Natural killer cell (primary cell): Measurements from ENCODE around the gene DNAH11. TPM values are rescaled to one million over a fixed set of nuclear protein-coding genes. Genes with fewer than 3 reads are reported as not detected.

Experiments
- ATAC-seq, 3 donors: fragments of 150-1000 bp in 2 of 3; fragments of 200-7000 bp in 1 of 3; cut with Tn5 transposase; 1 replicate in 1 of 3; 2 replicates in 2 of 3; pipeline ENCODE4 v1.10.0; 2021; ENCODE audit warnings: mild to moderate bottlenecking in 2 of 3, moderate library complexity in 2 of 3
- DNase-seq, 2 donors: peaks; one replicate each; pipeline versions ENCODE4 v3.0.0 to v3.0.0-alpha.2; 2013 to 2021; ENCODE audit warnings: mixed read lengths in 1 of 2
- H3K27ac ChIP-seq: one replicate; pipeline ENCODE4 v1.5.1; 2013; ENCODE audit warnings: mild to moderate bottlenecking, low read length
- H3K27me3 ChIP-seq: one replicate; pipeline ENCODE4 v1.6.1; 2013; ENCODE audit warnings: low read length; ENCODE audit not compliant: control insufficient read depth, insufficient read depth
- H3K36me3 ChIP-seq: one replicate; pipeline ENCODE4 v1.6.1; 2013; ENCODE audit warnings: low read length; ENCODE audit not compliant: control insufficient read depth, insufficient read depth
- H3K4me1 ChIP-seq: one replicate; pipeline ENCODE4 v1.6.1; 2013; ENCODE audit warnings: low read length; ENCODE audit not compliant: control insufficient read depth, insufficient read depth
- H3K4me3 ChIP-seq: one replicate; pipeline ENCODE4 v1.5.1; 2013; ENCODE audit warnings: low read length
- H3K9me3 ChIP-seq: one replicate; pipeline ENCODE4 v1.6.1; 2013; ENCODE audit warnings: low read length; ENCODE audit not compliant: control insufficient read depth, insufficient read depth
- H3K27ac Mint-ChIP-seq, 2 donors: one replicate each; pipeline ENCODE4 v1.8.0; 2022; ENCODE audit warnings: mild to moderate bottlenecking in 2 of 2, mixed read lengths in 2 of 2, moderate library complexity in 1 of 2
- H3K27me3 Mint-ChIP-seq, 2 donors: one replicate each; pipeline ENCODE4 v1.8.0; 2022; ENCODE audit warnings: low read depth in 2 of 2, mixed read lengths in 2 of 2
- H3K36me3 Mint-ChIP-seq: one replicate; pipeline ENCODE4 v1.8.0; 2022; ENCODE audit warnings: mixed read lengths
- H3K4me1 Mint-ChIP-seq, 2 donors: one replicate each; pipeline ENCODE4 v1.8.0; 2022; ENCODE audit warnings: mixed read lengths in 2 of 2
- H3K4me3 Mint-ChIP-seq: one replicate; pipeline ENCODE4 v1.8.0; 2022; ENCODE audit warnings: mild to moderate bottlenecking, moderate library complexity, mixed read lengths
- H3K9me3 Mint-ChIP-seq, 2 donors: one replicate each; pipeline ENCODE4 v1.8.0; 2022; ENCODE audit warnings: mixed read lengths in 2 of 2
- WGBS: methylation state at CpG from one replicate; pipeline ENCODE4 v1.1.7; 2013; ENCODE audit warnings: missing lambda C conversion rate; ENCODE audit not compliant: insufficient coverage; 5-methylcytosine and 5-hydroxymethylcytosine counted together
- intact Hi-C: fragments of 100-400 bp; cut with micrococcal nuclease; formaldehyde crosslinking; loops from one replicate; pipeline ENCODE4 v1.14.2; 2022
- total RNA-seq, 4 donors: library from RNA; stranded (reverse); fragments of 120-200 nt in 1 of 4; gene quantifications; one replicate each; pipeline versions ENCODE4 v1.2.3 to v1.2.4, GENCODE V29; 2013 to 2022
- TF ChIP-seq, protein P1 (sequence below): fragments of 200-600 bp; IDR thresholded peaks from one replicate; pipeline ENCODE4 v1.8.0; 2022; ENCODE audit warnings: antibody characterized with exemption

Gene DNAH11
- total RNA-seq, 3 donors from 2014 or later (not counting 1 experiment from before 2014, with no cell fraction given), result 0.09 to 0.48 (median 0.39) TPM

DNA sequence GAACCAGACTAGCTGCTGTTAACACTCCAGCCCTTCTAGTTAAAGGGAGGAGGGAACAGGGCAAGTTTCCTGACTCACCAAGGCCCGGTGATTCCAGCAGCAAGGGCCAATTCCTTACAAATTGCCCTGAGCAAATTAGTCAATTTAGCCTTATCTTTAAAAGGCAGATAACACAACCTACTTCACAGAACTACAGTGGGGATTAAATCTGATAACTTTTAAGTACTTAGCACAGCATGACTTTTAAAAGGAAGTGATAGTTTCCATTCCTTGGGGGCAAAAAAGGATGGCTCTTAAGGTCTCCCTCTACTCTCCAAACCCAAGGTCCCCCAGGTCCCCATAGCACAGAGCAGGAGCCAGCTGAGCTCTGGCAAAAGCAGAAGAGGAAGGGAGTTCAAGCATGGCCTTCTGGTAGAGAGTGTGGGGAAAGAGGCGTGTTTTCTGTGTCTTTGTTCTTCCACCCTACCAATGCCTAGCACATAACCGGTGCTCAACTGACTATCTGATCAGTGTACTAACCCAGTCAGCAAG is 398.8 kb downstream of the DNAH11 start:
- DNase-seq (no peak), ATAC-seq (peak in 1 of 3 donors; percentile 44)
- intact Hi-C loops, result no loop called here
- Mint-ChIP-seq H3K4me3 (no peak overlapping the region), H3K27ac (no peak overlapping the region), H3K4me1 (peaks cover 3 to 4% of the 10 kb centered on the region in 2 donors), H3K36me3 (no peaks in the 10 kb centered on the region), H3K9me3 (no peaks in the 10 kb centered on the region), H3K27me3 (peaks cover 0 to 3% of the 10 kb centered on the region in 2 donors)
- WGBS, result 24% methylated on average over 2 of the region's 3 CpGs
- H3K4me3 ChIP-seq, result no peak overlapping the region
- H3K27ac ChIP-seq, result no peak overlapping the region
- peaks cover 7% of the 10 kb centered on the region for H3K4me1 ChIP-seq
- no peaks in the 10 kb centered on the region for H3K27me3 ChIP-seq
- H3K36me3 ChIP-seq, result no peaks in the 10 kb centered on the region
- TF ChIP-seq, protein P1, sequence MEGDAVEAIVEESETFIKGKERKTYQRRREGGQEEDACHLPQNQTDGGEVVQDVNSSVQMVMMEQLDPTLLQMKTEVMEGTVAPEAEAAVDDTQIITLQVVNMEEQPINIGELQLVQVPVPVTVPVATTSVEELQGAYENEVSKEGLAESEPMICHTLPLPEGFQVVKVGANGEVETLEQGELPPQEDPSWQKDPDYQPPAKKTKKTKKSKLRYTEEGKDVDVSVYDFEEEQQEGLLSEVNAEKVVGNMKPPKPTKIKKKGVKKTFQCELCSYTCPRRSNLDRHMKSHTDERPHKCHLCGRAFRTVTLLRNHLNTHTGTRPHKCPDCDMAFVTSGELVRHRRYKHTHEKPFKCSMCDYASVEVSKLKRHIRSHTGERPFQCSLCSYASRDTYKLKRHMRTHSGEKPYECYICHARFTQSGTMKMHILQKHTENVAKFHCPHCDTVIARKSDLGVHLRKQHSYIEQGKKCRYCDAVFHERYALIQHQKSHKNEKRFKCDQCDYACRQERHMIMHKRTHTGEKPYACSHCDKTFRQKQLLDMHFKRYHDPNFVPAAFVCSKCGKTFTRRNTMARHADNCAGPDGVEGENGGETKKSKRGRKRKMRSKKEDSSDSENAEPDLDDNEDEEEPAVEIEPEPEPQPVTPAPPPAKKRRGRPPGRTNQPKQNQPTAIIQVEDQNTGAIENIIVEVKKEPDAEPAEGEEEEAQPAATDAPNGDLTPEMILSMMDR, result no peak
- no peaks in the 10 kb centered on the region for H3K9me3 ChIP-seq

DNA sequence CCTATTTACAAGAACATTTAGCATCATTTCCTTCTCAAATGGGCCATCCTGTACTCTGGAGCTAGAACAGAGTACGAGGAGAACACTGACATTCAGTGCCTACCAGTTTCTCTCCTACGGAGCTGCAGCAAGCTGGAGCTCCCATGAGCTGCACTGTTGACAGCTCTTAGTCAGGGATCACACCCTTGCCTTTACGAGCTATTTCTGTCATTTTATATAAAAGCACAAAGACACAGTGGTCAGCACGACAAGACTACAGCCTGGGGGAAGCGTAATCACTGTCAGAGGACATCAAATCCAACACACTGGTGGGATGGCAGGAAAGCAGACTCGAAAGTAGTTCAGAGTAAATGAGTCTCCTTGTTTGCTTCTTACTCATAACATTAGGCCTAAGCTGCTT is 400.1 kb downstream of the DNAH11 start:
- intact Hi-C loops, result no loop called here
- no peak for ATAC-seq
- Histone ChIP-seq H3K9me3 (no peaks in the 10 kb centered on the region), H3K27ac (no peak overlapping the region), H3K36me3 (no peaks in the 10 kb centered on the region), H3K27me3 (no peaks in the 10 kb centered on the region), H3K4me1 (peaks cover 7% of the 10 kb centered on the region), H3K4me3 (no peak overlapping the region)
- Mint-ChIP-seq H3K36me3 (no peaks in the 10 kb centered on the region), H3K9me3 (no peaks in the 10 kb centered on the region), H3K4me3 (no peak overlapping the region), H3K4me1 (peaks cover 3 to 4% of the 10 kb centered on the region in 2 donors), H3K27me3 (peaks cover 6 to 8% of the 10 kb centered on the region in 2 donors), H3K27ac (no peak overlapping the region)
- DNase-seq, result no peak
- WGBS, result 89% methylated on average over 6 of the region's 6 CpGs
- TF ChIP-seq, protein P1, result no peak

DNA sequence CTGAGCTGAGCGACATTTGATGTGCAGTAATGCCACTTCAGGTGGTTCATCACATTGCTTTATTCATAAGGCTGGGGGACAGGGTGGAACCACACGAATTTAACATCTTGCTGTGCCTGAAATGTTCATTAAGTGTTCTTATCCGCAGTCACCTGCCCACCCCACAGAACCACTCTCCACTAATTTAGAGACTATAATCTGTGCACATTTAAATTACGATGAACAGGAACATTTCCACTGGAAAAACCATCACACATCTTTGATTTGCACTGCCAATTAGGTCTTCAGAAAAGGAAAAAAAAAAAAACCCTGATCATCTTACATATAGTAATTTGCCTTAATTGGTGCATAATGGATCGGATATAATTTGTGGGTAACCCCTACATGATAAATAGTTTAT is 400.6 kb downstream of the DNAH11 start:
- Mint-ChIP-seq H3K4me1 (peaks cover 3 to 4% of the 10 kb centered on the region in 2 donors), H3K4me3 (no peak overlapping the region), H3K36me3 (no peaks in the 10 kb centered on the region), H3K27ac (no peak overlapping the region), H3K27me3 (peaks cover 6 to 10% of the 10 kb centered on the region in 2 donors), H3K9me3 (no peaks in the 10 kb centered on the region)
- Histone ChIP-seq H3K36me3 (no peaks in the 10 kb centered on the region), H3K27me3 (no peaks in the 10 kb centered on the region), H3K4me1 (peaks cover 7% of the 10 kb centered on the region), H3K9me3 (no peaks in the 10 kb centered on the region), H3K4me3 (no peak overlapping the region), H3K27ac (no peak overlapping the region)
- WGBS, result 82% methylated on average over 4 of the region's 5 CpGs
- intact Hi-C loops, result no loop called here
- TF ChIP-seq, protein P1, result no peak
- ATAC-seq, result no peak
- no peak for DNase-seq
